Measurements from ENCODE around the gene FOCAD.

FOCAD gene

DNA sequence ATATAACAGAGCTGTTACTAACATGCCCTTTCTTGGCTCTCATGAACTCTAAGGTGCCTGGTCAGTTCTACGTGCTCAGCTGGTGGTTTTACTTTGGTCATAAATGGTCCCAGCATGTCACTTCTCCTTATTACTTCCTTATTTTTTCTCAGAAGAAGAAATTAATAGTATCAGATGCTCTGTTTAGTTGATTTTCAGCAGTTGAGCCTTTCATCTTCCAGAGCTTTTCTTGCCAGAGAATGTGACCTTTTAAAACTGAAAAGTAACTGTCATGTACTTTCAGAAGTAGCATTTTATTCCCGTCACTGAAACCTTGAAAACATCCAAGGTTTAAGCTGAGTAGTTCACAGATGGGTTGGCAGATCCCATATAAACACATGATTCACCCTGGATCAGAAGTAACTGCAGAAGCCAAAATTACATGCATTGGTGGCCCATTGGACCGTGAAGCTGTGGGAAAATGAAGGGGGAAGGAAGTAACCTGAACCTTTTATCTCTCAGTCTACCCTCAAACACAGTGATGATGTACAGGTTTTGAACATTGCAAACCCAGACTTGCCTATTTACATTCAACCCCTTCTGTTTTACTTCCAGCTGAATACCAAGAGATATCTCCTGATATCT is 296.9 kb downstream of the FOCAD start:
- DNase-seq (ENCODE audit: low spot score in 2 of 2) (no peak), ATAC-seq (replicated peaks; ENCODE audit: extremely low read depth, poor library complexity, severe bottlenecking) (no peak)
- Mint-ChIP-seq H3K4me3 (no peak overlapping the region), H3K9me3 (no peaks in the 10 kb centered on the region), H3K27me3 (no peaks in the 10 kb centered on the region), H3K27ac (ENCODE audit: low read depth) (no peak overlapping the region), H3K36me3 (ENCODE audit: insufficient read depth) (peaks cover 10% of the 10 kb centered on the region), H3K4me1 (no peaks in the 10 kb centered on the region)

DNA sequence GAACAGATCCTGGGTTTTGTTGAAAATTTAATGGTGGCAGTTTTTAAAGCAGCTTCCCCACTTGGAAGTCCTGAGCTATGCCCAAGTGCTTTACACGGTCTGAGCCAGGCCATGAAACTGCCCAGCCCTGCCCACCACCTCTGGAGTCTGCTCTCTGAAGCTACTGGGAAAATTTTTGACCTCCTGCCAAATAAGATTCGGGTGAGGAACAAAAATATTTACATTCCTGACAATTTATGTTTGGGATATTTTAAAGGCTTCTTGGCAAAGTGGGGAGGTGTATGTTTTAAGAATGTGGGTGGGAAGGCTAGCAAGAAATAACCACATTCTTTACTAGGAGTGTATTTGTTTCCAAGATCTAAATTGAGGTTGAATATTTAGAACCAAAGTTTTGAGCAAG is 297.4 kb downstream of the FOCAD start:
- H3K27me3 Mint-ChIP-seq = no peaks in the 10 kb centered on the region
- H3K36me3 Mint-ChIP-seq (ENCODE audit: insufficient read depth) = peaks cover 8% of the 10 kb centered on the region
- H3K9me3 Mint-ChIP-seq = no peaks in the 10 kb centered on the region
- H3K4me1 Mint-ChIP-seq = no peaks in the 10 kb centered on the region
- H3K27ac Mint-ChIP-seq (ENCODE audit: low read depth) = no peak overlapping the region
- DNase-seq (ENCODE audit: low spot score in 2 of 2) = no peak
- ATAC-seq (replicated peaks; ENCODE audit: extremely low read depth, poor library complexity, severe bottlenecking) = no peak
- H3K4me3 Mint-ChIP-seq = no peak overlapping the region

DNA sequence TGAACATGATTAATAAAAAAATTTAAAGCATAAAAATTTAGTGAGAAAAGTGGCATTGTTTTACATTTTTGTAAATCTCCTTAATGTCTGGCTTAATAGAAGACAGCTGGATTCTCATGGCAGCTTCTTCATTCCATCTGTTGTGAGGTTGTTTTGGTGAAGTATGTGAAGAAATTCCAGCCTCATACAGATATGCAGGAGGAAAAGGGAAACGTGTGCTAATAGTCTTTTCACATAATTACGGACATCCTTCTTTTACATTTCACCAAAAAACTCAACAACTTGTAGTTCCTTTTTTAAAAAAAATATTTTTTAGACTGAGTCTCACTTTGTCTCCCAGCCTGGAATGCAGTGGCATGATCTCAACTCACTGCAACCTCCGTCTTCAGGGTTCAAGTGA is 300.4 kb downstream of the FOCAD start:
- Mint-ChIP-seq H3K27me3 (no peaks in the 10 kb centered on the region), H3K4me1 (no peaks in the 10 kb centered on the region), H3K27ac (ENCODE audit: low read depth) (no peak overlapping the region), H3K4me3 (no peak overlapping the region), H3K36me3 (ENCODE audit: insufficient read depth) (peaks cover 7% of the 10 kb centered on the region), H3K9me3 (no peaks in the 10 kb centered on the region)
- no peak for ATAC-seq (replicated peaks; ENCODE audit: extremely low read depth, poor library complexity, severe bottlenecking)
- no peak for DNase-seq (ENCODE audit: low spot score in 2 of 2)

DNA sequence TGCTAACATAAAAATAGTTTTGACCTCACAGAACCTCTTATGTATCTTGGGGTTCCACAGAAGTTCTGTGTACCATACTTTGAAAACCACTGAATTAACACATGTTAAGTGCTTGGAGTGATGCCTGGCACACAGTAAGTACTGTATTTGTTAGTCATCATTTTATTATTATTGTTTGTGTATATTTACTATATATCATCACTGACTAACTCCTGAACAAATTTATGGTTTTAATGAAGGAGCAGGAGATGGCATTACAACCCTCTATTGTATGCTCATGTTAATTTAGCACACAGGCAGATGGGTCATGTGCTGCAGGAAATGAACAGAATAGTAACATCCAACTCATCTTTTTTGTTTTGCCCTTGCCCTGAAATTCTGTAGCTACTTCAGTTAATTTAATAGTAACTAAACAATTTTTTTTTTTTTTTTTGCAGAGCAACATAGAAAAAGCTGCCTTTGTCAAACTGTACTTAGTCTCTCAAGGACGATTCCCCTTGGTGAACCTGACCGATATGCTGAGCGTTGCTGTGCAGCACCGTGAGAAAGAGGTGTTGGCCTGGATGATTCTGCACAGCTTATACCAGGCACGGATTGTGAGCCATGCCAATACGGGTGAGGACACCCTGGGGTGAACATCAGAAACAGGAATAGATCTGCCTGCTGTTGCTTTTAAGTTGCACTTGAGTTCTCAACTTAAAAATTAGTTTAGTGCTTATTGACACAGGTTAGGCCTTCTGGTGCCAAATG is 302.0 kb downstream of the FOCAD start:
- peaks cover 6% of the 10 kb centered on the region for H3K36me3 Mint-ChIP-seq (ENCODE audit: insufficient read depth)

DNA sequence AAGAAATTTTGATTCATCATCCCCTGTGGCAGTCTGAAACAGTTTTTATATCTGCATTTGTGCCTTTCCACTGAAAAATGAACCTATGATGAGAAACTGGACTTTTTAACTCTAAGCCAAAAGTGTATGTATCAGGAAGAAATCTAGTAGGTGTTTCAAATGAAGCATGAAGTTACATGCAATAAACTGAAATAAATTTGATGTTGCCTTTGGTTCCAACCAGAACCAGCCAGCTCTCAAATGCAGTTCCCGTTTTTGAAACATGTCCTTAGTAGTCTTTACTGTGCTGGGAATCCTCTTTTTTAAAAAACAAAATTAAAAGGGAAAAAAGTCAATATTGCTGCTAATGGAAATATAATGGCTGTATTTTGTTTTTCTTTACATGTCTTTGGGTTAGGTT is 303.5 kb downstream of the FOCAD start:
- H3K36me3 Mint-ChIP-seq (ENCODE audit: insufficient read depth) = peaks cover 2% of the 10 kb centered on the region
- H3K27me3 Mint-ChIP-seq = no peaks in the 10 kb centered on the region
- H3K4me3 Mint-ChIP-seq = no peak overlapping the region
- H3K9me3 Mint-ChIP-seq = no peaks in the 10 kb centered on the region
- H3K4me1 Mint-ChIP-seq = no peaks in the 10 kb centered on the region
- DNase-seq (ENCODE audit: low spot score in 2 of 2) (no peak), ATAC-seq (replicated peaks; ENCODE audit: extremely low read depth, poor library complexity, severe bottlenecking) (no peak)
- no peak overlapping the region for H3K27ac Mint-ChIP-seq (ENCODE audit: low read depth)

More for the DNA sequence above, 302.0 kb downstream of the FOCAD start:
- Mint-ChIP-seq H3K4me3 (no peak overlapping the region), H3K27me3 (no peaks in the 10 kb centered on the region), H3K9me3 (no peaks in the 10 kb centered on the region), H3K4me1 (no peaks in the 10 kb centered on the region), H3K27ac (ENCODE audit: low read depth) (no peak overlapping the region)
- no peak for DNase-seq (ENCODE audit: low spot score in 2 of 2)
- ATAC-seq (replicated peaks; ENCODE audit: extremely low read depth, poor library complexity, severe bottlenecking) = no peak

DNA sequence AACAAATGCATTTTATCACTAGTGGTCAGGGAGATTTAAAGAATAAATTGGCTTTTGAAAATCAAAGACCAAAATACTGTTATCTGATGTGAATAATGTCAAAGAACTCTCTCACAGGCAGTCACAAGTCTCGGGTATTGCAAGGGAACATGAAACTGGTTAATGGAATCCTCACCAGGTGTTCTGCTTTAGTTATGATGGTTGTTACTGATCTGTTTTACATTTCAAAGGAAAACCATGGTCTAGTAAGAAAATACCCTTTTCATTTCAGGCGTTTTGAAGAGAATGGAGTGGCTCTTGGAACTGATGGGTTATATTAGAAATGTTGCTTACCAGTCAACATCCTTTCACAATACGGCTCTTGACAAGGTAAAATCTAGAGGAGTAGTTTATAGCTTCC is 304.0 kb downstream of the FOCAD start:
- no peak overlapping the region for H3K27ac Mint-ChIP-seq (ENCODE audit: low read depth)
- H3K4me1 Mint-ChIP-seq = no peaks in the 10 kb centered on the region
- ATAC-seq (replicated peaks; ENCODE audit: extremely low read depth, poor library complexity, severe bottlenecking) = no peak
- no peak for DNase-seq (ENCODE audit: low spot score in 2 of 2)
- H3K36me3 Mint-ChIP-seq (ENCODE audit: insufficient read depth) = peaks cover 2% of the 10 kb centered on the region
- H3K4me3 Mint-ChIP-seq = no peak overlapping the region
- H3K27me3 Mint-ChIP-seq = no peaks in the 10 kb centered on the region
- H3K9me3 Mint-ChIP-seq = no peaks in the 10 kb centered on the region

DNA sequence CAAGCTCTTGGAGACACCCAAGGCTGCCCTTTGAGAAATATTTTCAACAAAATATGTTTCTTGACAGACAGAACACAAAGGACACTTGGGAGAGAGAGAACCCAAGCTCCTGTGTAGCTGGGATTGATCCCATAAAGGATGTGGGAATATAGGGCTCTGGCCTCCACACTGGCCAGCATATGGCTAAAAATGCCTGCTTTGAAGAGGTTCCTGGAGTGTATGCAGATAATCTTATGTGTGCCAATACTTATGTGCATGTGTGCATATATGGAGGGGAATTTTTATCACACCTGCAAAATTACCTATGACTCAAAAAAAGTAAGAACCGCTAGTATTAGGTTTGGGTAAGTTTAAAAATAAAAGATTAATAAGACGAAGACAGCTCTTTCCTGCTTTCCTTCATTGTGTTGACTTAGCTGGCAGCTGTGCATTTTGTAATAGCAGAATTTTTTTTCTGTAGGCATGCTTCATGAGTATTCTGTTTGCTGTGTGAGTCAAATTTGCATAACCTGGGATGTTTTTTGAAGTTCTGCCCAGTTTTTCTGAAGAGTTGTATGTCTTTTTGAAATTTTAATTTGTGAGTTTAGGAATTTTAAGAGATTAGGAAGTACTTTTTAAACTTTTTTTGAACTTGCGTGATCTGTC is 304.7 kb downstream of the FOCAD start:
- no peak overlapping the region for H3K27ac Mint-ChIP-seq (ENCODE audit: low read depth)
- no peak for ATAC-seq (replicated peaks; ENCODE audit: extremely low read depth, poor library complexity, severe bottlenecking)
- H3K27me3 Mint-ChIP-seq = no peaks in the 10 kb centered on the region

DNA sequence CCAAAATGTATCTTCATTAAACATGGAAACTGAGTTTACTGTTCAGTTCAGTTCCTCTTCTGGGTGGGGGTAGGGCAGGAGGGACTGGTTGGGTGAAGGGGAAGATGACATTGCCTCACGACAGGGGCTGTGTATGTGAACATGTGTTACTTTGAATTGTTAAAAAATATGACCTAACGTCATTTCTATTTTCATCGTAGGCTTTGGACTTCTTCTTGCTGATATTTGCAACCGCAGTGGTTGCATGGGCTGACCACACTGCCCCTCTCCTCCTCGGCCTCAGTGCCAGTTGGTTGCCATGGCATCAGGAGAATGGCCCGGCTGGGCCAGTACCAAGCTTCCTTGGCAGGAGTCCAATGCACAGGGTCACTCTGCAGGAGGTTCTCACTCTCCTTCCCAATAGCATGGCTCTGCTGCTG is 305.9 kb downstream of the FOCAD start:
- peaks cover 2% of the 10 kb centered on the region for H3K36me3 Mint-ChIP-seq (ENCODE audit: insufficient read depth)
- no peaks in the 10 kb centered on the region for H3K27me3 Mint-ChIP-seq
- H3K9me3 Mint-ChIP-seq = no peaks in the 10 kb centered on the region
- ATAC-seq (replicated peaks; ENCODE audit: extremely low read depth, poor library complexity, severe bottlenecking) (no peak), DNase-seq (ENCODE audit: low spot score in 2 of 2) (no peak)
- H3K4me1 Mint-ChIP-seq = no peaks in the 10 kb centered on the region
- no peak overlapping the region for H3K4me3 Mint-ChIP-seq
- no peak overlapping the region for H3K27ac Mint-ChIP-seq (ENCODE audit: low read depth)

More for the DNA sequence above, 304.7 kb downstream of the FOCAD start:
- DNase-seq (ENCODE audit: low spot score in 2 of 2) = no peak
- H3K9me3 Mint-ChIP-seq = no peaks in the 10 kb centered on the region
- peaks cover 2% of the 10 kb centered on the region for H3K36me3 Mint-ChIP-seq (ENCODE audit: insufficient read depth)
- H3K4me3 Mint-ChIP-seq = no peak overlapping the region
- H3K4me1 Mint-ChIP-seq = no peaks in the 10 kb centered on the region

DNA sequence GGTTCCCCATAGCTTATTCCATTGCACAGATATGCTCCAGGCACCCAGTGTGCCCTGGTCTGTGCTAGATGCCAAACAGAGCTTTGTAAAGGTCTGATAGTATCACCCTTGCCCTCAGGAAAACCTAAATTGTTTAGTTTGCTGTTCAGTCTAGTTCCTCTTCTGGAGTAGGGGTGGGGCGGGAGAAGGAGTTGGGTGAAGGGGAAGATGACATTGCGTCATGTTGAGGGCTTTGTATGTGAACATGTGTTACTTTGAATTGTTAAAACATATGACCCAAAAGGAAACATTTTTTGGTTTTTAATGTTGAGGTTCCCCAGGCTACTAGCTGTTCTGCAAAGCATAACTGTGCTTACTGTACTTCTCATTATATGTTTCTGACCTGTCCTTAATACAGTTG is 306.8 kb downstream of the FOCAD start:
- no peak overlapping the region for H3K4me3 Mint-ChIP-seq
- no peak overlapping the region for H3K27ac Mint-ChIP-seq (ENCODE audit: low read depth)
- H3K36me3 Mint-ChIP-seq (ENCODE audit: insufficient read depth) = peaks cover 5% of the 10 kb centered on the region
- no peaks in the 10 kb centered on the region for H3K4me1 Mint-ChIP-seq
- ATAC-seq (replicated peaks; ENCODE audit: extremely low read depth, poor library complexity, severe bottlenecking) = no peak
- H3K27me3 Mint-ChIP-seq = no peaks in the 10 kb centered on the region
- no peaks in the 10 kb centered on the region for H3K9me3 Mint-ChIP-seq
- DNase-seq (ENCODE audit: low spot score in 2 of 2) = no peak

DNA sequence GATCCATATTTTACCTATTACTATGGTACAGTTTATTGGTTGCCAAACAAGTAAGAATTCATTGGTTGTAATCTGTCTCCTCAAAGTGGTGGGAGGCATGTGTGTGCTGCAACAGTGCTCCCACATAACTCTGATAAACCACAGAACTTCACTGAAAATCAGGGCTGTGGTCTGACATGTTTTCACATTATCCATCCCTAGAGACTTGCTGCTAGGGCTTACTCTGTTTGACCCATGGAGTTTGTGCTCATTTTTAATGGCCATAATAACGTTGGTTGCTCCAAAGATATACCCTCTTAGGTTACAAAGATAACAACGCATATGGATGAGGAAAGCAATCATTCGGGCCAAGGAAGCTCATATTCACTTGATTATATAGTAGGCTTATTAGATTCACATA is 310.4 kb downstream of the FOCAD start:
- Mint-ChIP-seq H3K4me1 (peaks cover 19% of the 10 kb centered on the region), H3K9me3 (no peaks in the 10 kb centered on the region), H3K4me3 (no peak overlapping the region), H3K27ac (ENCODE audit: low read depth) (no peak overlapping the region), H3K36me3 (ENCODE audit: insufficient read depth) (peaks cover 4% of the 10 kb centered on the region), H3K27me3 (no peaks in the 10 kb centered on the region)
- DNase-seq (ENCODE audit: low spot score in 2 of 2) (no peak), ATAC-seq (replicated peaks; ENCODE audit: extremely low read depth, poor library complexity, severe bottlenecking) (no peak)

DNA sequence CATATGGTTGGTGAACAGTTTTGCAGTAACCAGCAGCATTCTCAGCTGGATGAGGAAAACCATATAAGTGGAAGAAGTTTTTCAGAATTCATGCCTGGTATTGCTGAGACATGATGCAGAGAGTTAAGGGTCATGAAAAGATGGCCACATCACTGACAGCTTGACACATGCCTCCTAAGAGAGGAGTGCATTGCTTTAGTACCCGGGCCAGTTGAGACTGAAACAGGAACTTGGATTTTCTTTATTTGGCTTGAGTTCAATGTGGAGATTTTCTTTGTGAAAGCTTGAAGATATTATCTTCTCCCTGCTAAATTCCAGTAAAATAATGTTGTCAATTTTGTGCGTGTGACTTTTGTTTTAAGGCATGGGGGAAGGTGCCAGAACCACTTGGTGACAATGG is 311.6 kb downstream of the FOCAD start:
- Mint-ChIP-seq H3K27me3 (no peaks in the 10 kb centered on the region), H3K9me3 (no peaks in the 10 kb centered on the region), H3K4me1 (peaks cover 19% of the 10 kb centered on the region), H3K4me3 (no peak overlapping the region), H3K36me3 (ENCODE audit: insufficient read depth) (peaks cover 4% of the 10 kb centered on the region), H3K27ac (ENCODE audit: low read depth) (no peak overlapping the region)
- ATAC-seq (replicated peaks; ENCODE audit: extremely low read depth, poor library complexity, severe bottlenecking) (no peak), DNase-seq (ENCODE audit: low spot score in 2 of 2) (no peak)

DNA sequence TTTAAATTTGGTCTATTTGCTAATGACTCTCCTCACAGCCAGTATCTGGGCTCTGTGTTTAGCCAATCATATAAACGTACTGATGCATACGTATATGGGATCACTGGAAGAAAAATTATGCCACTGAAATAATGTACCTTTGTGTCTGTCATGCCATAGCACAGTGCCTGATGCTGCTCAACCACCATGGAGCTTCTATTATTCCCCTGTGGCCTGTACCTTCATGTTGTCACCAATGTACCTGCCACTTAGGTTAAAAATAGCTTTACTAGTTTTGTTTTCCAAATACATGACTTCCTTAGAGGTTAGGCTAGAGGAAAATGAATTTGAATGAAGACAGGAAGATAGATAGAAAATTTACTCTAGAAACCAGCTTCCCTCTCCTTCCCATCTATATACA is 312.8 kb downstream of the FOCAD start:
- ATAC-seq (replicated peaks; ENCODE audit: extremely low read depth, poor library complexity, severe bottlenecking) (peak; percentile 35), DNase-seq (ENCODE audit: low spot score in 2 of 2) (no peak)
- H3K27me3 Mint-ChIP-seq = no peaks in the 10 kb centered on the region
- peaks cover 29% of the 10 kb centered on the region for H3K4me1 Mint-ChIP-seq
- no peaks in the 10 kb centered on the region for H3K9me3 Mint-ChIP-seq
- peaks cover 6% of the 10 kb centered on the region for H3K36me3 Mint-ChIP-seq (ENCODE audit: insufficient read depth)
- H3K4me3 Mint-ChIP-seq = no peak overlapping the region
- H3K27ac Mint-ChIP-seq (ENCODE audit: low read depth) = peak overlapping the region; percentile 68

DNA sequence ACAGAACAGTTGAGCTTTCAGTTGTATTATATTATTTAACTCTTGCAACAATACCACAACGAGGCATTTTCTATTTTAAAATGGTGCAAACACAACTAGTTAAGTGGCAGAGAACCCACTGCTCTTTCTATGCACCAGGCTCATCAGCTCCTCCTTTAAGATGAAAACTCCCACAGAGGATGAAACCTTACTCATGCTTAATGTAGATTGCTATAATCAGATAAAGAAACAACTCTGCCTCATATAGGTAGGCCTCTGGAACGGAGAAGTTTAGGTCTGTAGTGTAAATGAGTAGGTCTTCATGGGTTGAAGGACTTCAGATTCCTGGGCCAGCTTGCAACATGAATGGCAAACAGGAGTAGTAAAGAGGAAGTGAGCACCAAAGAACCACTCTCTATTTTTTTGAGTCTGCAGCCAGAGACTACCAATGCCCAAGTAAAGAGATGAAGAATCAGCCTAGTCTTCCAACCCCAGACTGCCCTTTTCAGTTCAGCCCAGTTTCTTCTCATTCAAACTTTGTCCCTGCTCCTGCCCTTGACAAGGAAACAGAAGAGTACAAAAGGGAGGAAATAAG is 313.5 kb downstream of the FOCAD start:
- no peaks in the 10 kb centered on the region for H3K27me3 Mint-ChIP-seq
- DNase-seq (ENCODE audit: low spot score in 2 of 2) = no peak
- ATAC-seq (replicated peaks; ENCODE audit: extremely low read depth, poor library complexity, severe bottlenecking) = no peak
- H3K9me3 Mint-ChIP-seq = no peaks in the 10 kb centered on the region
- H3K4me1 Mint-ChIP-seq = peaks cover 37% of the 10 kb centered on the region
- no peak overlapping the region for H3K4me3 Mint-ChIP-seq
- H3K36me3 Mint-ChIP-seq (ENCODE audit: insufficient read depth) = peaks cover 9% of the 10 kb centered on the region
- peak overlapping the region; percentile 68 for H3K27ac Mint-ChIP-seq (ENCODE audit: low read depth)

Measured in central memory CD8-positive, alpha-beta T cell (primary cell).